Posterior vena cava (tissue), 2 donors: ENCODE data around the gene DDAH2. TPM values are rescaled to one million over a fixed set of nuclear protein-coding genes. Genes with fewer than 3 reads are reported as not detected.

Source experiments
- DNase-seq: peaks from one replicate; pipeline ENCODE4 v3.0.0-alpha.2; 2020; ENCODE audit warnings: low spot score
- intact Hi-C, 2 donors: fragments of 100-400 bp; cut with DNase I; formaldehyde crosslinking; loops; one replicate each; pipeline versions ENCODE4 v1.14.1 to v1.14.2; 2022 to 2023
- microRNA-seq, 2 donors: library from miRNA; unstranded; fragments of <30 nt; microRNA quantifications; one replicate each; pipeline ENCODE4 v1.2.0, GENCODE V29; 2020 to 2021; ENCODE audit warnings: borderline microRNAs expressed in 2 of 2
- total RNA-seq, 2 donors: library from RNA; stranded (reverse); fragmentation: NEBNext Ultra II Directional; extraction: Animal tissue kit (Norgen Biotek cat#: 25700); gene quantifications; one replicate each; pipeline ENCODE4 v1.2.1, GENCODE V29; 2021
- donor health status: DM: yes; HTN: yes; CAD: no.
- donor health status: DM: yes; HTN: yes; CAD: no.

The DDAH2 gene
- total RNA-seq, 2 donors from 2014 or later: 88.3 to 97.4 TPM

DNA sequence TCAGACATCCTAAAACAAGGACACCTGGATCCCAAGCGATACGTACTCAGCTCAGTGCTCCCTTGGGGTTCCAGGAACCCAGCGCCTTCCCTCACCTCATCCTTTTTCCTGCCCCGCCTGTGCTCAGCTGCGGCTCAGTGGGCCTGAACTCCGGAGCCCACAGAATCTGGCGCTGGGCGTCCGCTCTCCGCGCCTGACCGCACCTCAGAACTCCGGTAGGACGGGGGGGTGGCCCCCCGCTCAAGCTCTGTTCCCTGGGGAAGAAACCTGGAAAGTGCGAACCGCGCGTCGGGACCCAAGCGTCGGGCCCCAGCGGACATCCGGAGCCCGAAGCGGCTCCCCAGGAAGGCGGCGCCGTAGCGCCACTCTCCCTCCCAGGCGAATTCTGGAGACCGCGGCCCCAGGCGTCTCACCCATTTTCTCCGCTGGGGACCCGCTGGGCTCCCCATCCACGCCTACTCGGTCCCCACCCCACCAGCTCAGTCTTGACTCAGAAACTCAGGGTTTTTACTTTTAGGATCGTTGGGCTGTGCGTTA is 47.9 kb downstream of the DDAH2 start:
- no peak for DNase-seq
- intact Hi-C loops: loop anchor here (5.0 to 10.0 kb wide), 2 partner anchors 151 to 154 kb away; no protein-coding TSS in a partner anchor

DNA sequence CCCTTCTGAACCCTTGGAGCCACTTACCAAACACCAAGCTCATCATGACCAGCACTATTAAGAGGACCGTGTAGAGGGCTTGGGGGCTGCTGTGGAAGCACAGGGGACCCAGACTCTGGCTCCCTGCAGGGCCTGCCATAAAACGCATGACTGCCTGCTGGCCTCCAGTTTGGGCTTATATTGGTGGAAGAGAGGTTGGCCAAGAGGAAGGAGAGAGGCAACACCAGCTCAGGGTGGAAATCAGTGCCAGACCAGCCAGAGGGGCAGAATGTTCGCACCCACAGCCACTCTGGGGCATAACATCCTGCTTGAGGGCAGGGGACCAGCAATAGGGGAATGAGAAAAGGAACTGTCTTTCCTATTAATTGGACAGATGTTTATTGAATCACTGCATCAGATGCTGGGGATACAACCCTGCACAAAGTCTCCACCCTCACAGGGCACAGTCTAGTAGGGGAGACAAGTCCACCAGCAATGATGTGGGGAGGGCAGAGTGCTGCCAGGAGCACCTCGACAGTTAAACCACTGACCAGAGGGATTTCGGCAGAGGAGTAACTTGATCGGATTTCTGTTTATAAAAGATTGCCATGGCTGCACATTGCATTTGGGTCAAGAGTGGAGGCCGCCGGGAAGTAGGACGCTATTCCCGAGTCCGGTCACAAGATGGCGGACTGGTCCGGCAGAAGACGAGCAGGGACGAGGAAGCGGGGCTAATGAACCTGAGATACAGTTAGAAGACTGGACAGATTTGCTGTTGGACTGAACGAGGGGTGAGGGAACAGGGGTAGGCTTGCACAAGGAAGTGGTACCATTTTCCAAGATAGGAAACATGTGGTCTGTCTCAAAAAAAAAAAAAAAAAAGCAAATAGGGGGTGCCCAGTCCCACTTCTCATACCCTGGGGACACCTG is 48.6 kb downstream of the DDAH2 start, which contains the start of gene LY6G5C:
Gene LY6G5C (minus strand): TSS at position 842 of the 909 bp plus-strand sequence. CDS start 694 bp downstream, at position 148.
- DNase-seq: peak; percentile 95
- intact Hi-C loops: loop anchor here (5.0 to 10.0 kb wide), 2 partner anchors 152 to 154 kb away; no protein-coding TSS in a partner anchor

DNA sequence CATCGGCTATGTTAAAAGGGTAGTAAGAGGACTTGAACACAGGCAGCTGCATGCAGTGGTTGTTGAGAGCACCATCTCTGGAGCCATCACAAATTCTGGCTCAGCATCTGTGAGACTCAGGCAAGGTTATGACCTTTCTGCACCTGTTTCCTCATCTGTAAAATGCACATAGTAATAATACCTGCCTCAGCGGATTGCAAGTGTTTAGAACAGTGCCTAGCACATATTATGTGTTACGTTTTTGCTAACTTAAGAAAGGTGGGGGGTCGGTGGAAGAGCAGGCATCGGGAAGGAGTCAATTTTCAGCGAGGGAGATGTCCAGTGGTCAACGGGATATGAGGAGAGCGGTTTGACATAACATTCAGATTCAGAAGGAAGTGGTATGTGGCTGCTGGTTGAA is 51.1 kb downstream of the DDAH2 start:
- intact Hi-C loops: loop anchor here in 1 of 2 donors (5.0 kb wide), 1 partner anchor 274 kb away; no protein-coding TSS in a partner anchor
- DNase-seq: no peak

Small RNA genes within 50 kb of the gene (microRNA-seq; reads per million reads assigned to microRNA genes)
- 0.26 to 0.65 reads per million in 2 donors for gene MIR4646

Other genes starting within 250 kb of the DDAH2 start
- gene MICB, start 231.2 kb downstream of the DDAH2 start, total RNA-seq: 1 to 10 TPM; 2.9 to 4.1 TPM
- gene MCCD1, start 200.3 kb downstream of the DDAH2 start, total RNA-seq: not detected
- gene DDX39B, start 187.3 kb downstream of the DDAH2 start, total RNA-seq: 100 to 1,000 TPM; 165 to 180 TPM
- 1 to 10 TPM in 1 of 2 donors, under 1 TPM in 1; 0.43 to 1.2 TPM for gene ATP6V1G2, start 182.7 kb downstream of the DDAH2 start, total RNA-seq
- 10 to 100 TPM; 12.0 to 13.2 TPM for gene NFKBIL1, start 181.7 kb downstream of the DDAH2 start, total RNA-seq
- not detected for gene LTA, start 157.0 kb downstream of the DDAH2 start, total RNA-seq
- gene TNF, start 153.7 kb downstream of the DDAH2 start, total RNA-seq: under 1 TPM; 0.81 to 0.93 TPM
- gene LTB, start 146.9 kb downstream of the DDAH2 start, total RNA-seq: 1 to 10 TPM in 1 of 2 donors, under 1 TPM in 1; 0.90 to 1.6 TPM
- gene LST1, start 143.0 kb downstream of the DDAH2 start, total RNA-seq: 10 to 100 TPM in 1 of 2 donors, 1 to 10 TPM in 1; 9.2 to 24.8 TPM
- gene NCR3, start 136.3 kb downstream of the DDAH2 start, total RNA-seq: not detected
- 10 to 100 TPM; 18.1 to 68.7 TPM for gene AIF1, start 114.1 kb downstream of the DDAH2 start, total RNA-seq
- 100 to 1,000 TPM; 119 to 133 TPM for gene PRRC2A, start 108.6 kb downstream of the DDAH2 start, total RNA-seq
- gene BAG6, start 76.6 kb downstream of the DDAH2 start, total RNA-seq: 100 to 1,000 TPM; 146 to 193 TPM
- gene APOM, start 73.4 kb downstream of the DDAH2 start, total RNA-seq: 1 to 10 TPM in 1 of 2 donors, under 1 TPM in 1; 0.60 to 1.2 TPM
- gene C6orf47, start 68.5 kb downstream of the DDAH2 start, total RNA-seq: 10 to 100 TPM; 18.8 to 19.3 TPM
- gene GPANK1, start 64.3 kb downstream of the DDAH2 start, total RNA-seq: 10 to 100 TPM in 1 of 2 donors, 1 to 10 TPM in 1; 7.8 to 10.1 TPM
- gene CSNK2B, start 63.2 kb downstream of the DDAH2 start, total RNA-seq: 10 to 100 TPM; 85.2 to 90.4 TPM
- 1 to 10 TPM; 9.5 to 9.8 TPM for gene LY6G5B, start 59.3 kb downstream of the DDAH2 start, total RNA-seq
- gene LY6G5C, start 48.2 kb downstream of the DDAH2 start, total RNA-seq: 1 to 10 TPM; 1.7 to 1.9 TPM
- gene ABHD16A, start 26.0 kb downstream of the DDAH2 start, total RNA-seq: 10 to 100 TPM; 38.3 to 39.4 TPM
- gene LY6G6F, start 22.4 kb downstream of the DDAH2 start, total RNA-seq: not detected
- not detected for gene LY6G6D, start 14.0 kb downstream of the DDAH2 start, total RNA-seq
- gene LY6G6C, start 7.6 kb downstream of the DDAH2 start, total RNA-seq: not detected
- 1 to 10 TPM in 1 of 2 donors, under 1 TPM in 1; 0.52 to 1.1 TPM for gene MPIG6B, start 5.9 kb downstream of the DDAH2 start, total RNA-seq
- gene CLIC1, start 7.2 kb upstream of the DDAH2 start, total RNA-seq: 100 to 1,000 TPM; 272 to 402 TPM
- 1 to 10 TPM; 7.7 to 9.8 TPM for gene MSH5, start 10.7 kb upstream of the DDAH2 start, total RNA-seq
- not detected for gene SAPCD1, start 33.4 kb upstream of the DDAH2 start, total RNA-seq
- under 1 TPM; 0.37 to 0.48 TPM for gene VWA7, start 48.0 kb upstream of the DDAH2 start, total RNA-seq
- 10 to 100 TPM; 49.0 to 60.8 TPM for gene VARS1, start 66.5 kb upstream of the DDAH2 start, total RNA-seq
- gene LSM2, start 77.7 kb upstream of the DDAH2 start, total RNA-seq: 10 to 100 TPM; 38.7 to 39.7 TPM
- gene HSPA1L, start 86.0 kb upstream of the DDAH2 start, total RNA-seq: 1 to 10 TPM; 1.4 to 1.7 TPM
- gene HSPA1A, start 86.2 kb upstream of the DDAH2 start, total RNA-seq: 100 to 1,000 TPM; 157 to 187 TPM
- 100 to 1,000 TPM in 1 of 2 donors, 10 to 100 TPM in 1; 89.8 to 106 TPM for gene HSPA1B, start 98.4 kb upstream of the DDAH2 start, total RNA-seq
- 10 to 100 TPM; 22.2 to 29.0 TPM for gene NEU1, start 133.5 kb upstream of the DDAH2 start, total RNA-seq
- gene SLC44A4, start 149.7 kb upstream of the DDAH2 start, total RNA-seq: under 1 TPM; 0.33 to 0.65 TPM
- gene EHMT2, start 168.4 kb upstream of the DDAH2 start, total RNA-seq: 10 to 100 TPM; 24.0 to 26.8 TPM
- 1 to 10 TPM; 3.6 to 4.2 TPM for gene ZBTB12, start 172.8 kb upstream of the DDAH2 start, total RNA-seq
- 10 to 100 TPM; 14.0 to 59.6 TPM for gene C2, start 198.4 kb upstream of the DDAH2 start, total RNA-seq
- 10 to 100 TPM; 35.8 to 83.3 TPM for gene CFB, start 216.8 kb upstream of the DDAH2 start, total RNA-seq
- gene NELFE, start 229.7 kb upstream of the DDAH2 start, total RNA-seq: 10 to 100 TPM; 41.6 to 52.0 TPM
- 10 to 100 TPM; 41.6 to 42.9 TPM for gene SKIC2, start 229.9 kb upstream of the DDAH2 start, total RNA-seq
- gene DXO, start 242.8 kb upstream of the DDAH2 start, total RNA-seq: 10 to 100 TPM; 14.5 to 15.5 TPM